ENCODE measurements around the gene TLE3.

TLE3 gene

GRCh38 chr15:70061696-70062270 lies 35.9 kb downstream of the TLE3 start:
- DNase-seq (ENCODE audit: low read depth): no peak

- no peak for DNase-seq (ENCODE audit: low read depth)
Measured at GRCh38 chr15:70060993-70061305, 36.8 kb downstream of the TLE3 start.

- no peak for DNase-seq (ENCODE audit: low read depth)
Measured at GRCh38 chr15:70060214-70060992, 37.3 kb downstream of the TLE3 start.

- no peak for DNase-seq (ENCODE audit: low read depth)
Measured at GRCh38 chr15:70059476-70060213, 38.1 kb downstream of the TLE3 start.

GRCh38 chr15:70058642-70059360 lies 38.9 kb downstream of the TLE3 start:
- no peak for DNase-seq (ENCODE audit: low read depth)

- DNase-seq (ENCODE audit: low read depth): no peak
Measured at GRCh38 chr15:70057931-70058641, 39.6 kb downstream of the TLE3 start.

- no peak for DNase-seq (ENCODE audit: low read depth)
Measured at GRCh38 chr15:70056091-70056680, 41.5 kb downstream of the TLE3 start.

GRCh38 chr15:70055601-70056051 lies 42.1 kb downstream of the TLE3 start:
- DNase-seq (ENCODE audit: low read depth): no peak

GRCh38 chr15:70054884-70055387 lies 42.8 kb downstream of the TLE3 start:
- DNase-seq (ENCODE audit: low read depth): no peak

- DNase-seq (ENCODE audit: low read depth): no peak
Measured at GRCh38 chr15:70054366-70054765, 43.4 kb downstream of the TLE3 start.

- no peak for DNase-seq (ENCODE audit: low read depth)
Measured at GRCh38 chr15:70053716-70054229, 43.9 kb downstream of the TLE3 start.

GRCh38 chr15:70053001-70053715 lies 44.6 kb downstream of the TLE3 start:
- DNase-seq (ENCODE audit: low read depth): no peak

GRCh38 chr15:70051948-70052633 lies 45.6 kb downstream of the TLE3 start:
- no peak for DNase-seq (ENCODE audit: low read depth)

GRCh38 chr15:70050970-70051369 lies 46.7 kb downstream of the TLE3 start:
- no peak for DNase-seq (ENCODE audit: low read depth)

GRCh38 chr15:70050441-70050840 lies 47.3 kb downstream of the TLE3 start:
- DNase-seq (ENCODE audit: low read depth): no peak

- no peak for DNase-seq (ENCODE audit: low read depth)
Measured at GRCh38 chr15:70049701-70050301, 47.9 kb downstream of the TLE3 start.

GRCh38 chr15:70048578-70049514 lies 48.9 kb downstream of the TLE3 start:
- DNase-seq (ENCODE audit: low read depth): no peak

- no peak for DNase-seq (ENCODE audit: low read depth)
Measured at GRCh38 chr15:70048198-70048565, 49.5 kb downstream of the TLE3 start.
